GM11168 (cell line): ENCODE results near the gene PRPF31.

Experiments used
- in situ Hi-C: fragments of 300-500 bp; cut with MboI; formaldehyde crosslinking; loops from one replicate; pipeline ENCODE4 v1.12.0; 2022; ENCODE audit warnings: low sequenced_read_pairs; ENCODE audit not compliant: unreplicated experiment

Gene PRPF31

DNA sequence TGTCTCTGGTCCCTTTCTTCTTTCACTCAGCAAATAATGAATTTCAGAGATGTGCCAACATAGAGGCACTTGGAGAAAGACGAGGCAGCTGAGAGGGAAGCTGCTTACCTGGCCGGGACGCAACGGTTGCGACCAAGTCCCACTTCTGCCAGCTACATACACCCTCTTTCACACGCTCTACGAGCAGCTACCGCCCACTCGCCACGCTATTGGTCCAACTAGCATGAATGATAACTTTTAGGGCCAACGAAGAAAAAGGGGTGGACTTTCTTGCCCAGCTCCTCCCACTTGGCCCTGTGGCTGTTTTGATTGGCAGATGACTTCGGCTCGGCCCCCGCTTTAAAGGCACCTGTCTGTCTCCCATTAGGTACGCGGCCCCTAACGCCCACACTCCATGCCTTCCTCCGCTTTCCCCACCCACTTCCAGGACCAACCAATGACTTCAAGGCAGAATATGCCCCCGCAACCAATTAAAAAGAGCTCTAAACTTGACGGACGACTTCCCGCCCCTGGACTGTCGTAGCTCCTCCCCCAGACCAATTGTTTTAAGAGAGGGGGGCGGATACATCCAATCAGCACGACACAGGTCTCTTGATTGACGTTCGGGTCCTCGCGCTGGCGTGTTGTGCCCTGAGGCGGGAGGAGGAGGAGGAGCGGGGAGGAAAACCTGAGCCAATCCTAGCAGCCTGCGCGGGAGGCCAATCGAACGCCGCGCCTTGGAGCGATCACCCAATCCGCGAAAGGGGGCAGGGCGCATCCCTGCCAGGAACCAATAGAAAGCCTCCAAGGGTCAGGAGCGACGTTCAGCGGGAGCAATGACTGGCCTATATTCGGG lies 21.5 kb downstream of the PRPF31 start:
- in situ Hi-C loops = no loop called here

GRCh38 chr19:54137699-54138488 lies 22.3 kb downstream of the PRPF31 start, which contains the start of gene CNOT3:
CNOT3 (plus strand) TSS chr19:54137762; CDS start chr19:54142979, 5,217 bp downstream.
- in situ Hi-C loops = no loop called here

GRCh38 chr19:54138489-54139256 lies 23.1 kb downstream of the PRPF31 start:
- in situ Hi-C loops = no loop called here

DNA sequence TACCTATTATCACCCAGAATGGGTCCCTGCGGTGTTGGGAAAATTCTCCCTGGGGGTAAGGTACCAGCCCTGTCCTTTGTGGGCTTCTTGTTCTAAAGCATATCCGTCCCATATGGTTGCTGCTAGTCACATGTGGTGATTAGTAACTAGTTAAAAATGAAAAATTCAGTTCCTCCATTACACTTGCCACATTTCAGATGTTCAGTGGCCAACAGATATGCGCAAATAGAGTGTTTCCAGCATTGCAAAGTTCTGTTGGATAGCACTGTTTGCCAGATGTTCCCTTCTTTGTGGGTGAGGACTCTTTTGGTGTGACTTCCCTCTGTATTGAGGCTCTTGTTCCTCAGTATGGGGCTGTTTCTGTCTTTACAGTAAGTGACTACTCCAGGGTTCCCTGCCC lies 25.8 kb downstream of the PRPF31 start:
- in situ Hi-C loops = no loop called here

DNA sequence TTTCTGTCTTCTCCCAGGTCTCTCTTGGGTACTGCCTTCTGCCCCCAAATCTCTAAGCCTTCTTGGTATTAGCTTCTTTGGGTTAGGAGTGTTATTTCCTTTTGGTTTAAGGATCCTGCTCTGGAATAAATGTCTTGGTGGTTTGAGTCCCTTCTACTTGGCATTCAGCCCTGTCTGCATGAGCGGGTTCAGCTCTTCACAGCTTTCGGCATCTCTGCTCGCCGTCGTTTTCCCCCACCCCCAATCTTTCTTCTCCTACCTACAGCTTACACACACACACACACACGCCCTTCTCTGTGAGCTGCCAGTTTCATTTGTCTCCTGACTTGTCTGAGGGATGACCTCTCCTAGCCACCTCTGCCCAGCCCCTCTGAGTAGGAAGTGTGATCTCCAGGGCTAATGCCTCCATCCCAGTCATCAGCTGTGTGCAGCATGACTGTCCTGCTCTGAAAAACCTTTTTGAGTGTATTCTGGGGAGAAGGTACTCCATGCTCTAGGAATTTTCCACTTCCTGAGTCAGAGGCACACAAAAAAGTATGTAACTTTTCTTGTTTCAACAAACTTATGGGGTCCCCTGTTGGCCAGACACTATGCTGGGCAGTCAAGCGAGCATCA lies 26.7 kb downstream of the PRPF31 start:
- in situ Hi-C loops = no loop called here

DNA sequence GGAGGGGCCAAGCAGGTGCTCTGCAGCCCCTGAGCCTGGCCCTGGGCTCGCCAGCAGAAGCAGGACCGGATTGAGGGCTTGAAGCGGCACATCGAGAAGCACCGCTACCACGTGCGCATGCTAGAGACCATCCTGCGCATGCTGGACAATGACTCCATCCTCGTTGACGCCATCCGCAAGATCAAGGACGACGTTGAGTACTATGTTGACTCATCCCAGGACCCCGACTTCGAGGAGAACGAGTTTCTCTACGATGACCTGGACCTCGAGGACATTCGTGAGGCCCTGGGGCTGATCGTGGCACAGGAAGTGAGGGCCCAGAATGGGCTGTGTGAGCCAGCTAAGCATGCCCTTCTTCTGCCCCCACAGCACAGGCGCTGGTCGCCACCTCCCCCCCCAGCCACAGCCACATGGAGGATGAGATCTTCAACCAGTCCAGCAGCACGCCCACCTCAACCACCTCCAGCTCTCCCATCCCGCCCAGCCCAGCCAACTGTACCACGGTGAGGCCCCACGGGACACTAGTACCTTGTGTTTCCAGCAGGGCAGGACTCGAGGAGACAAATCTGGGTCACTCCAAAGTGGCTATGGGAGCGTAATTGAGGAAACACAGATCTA lies 30.1 kb downstream of the PRPF31 start:
- in situ Hi-C loops = no loop called here

DNA sequence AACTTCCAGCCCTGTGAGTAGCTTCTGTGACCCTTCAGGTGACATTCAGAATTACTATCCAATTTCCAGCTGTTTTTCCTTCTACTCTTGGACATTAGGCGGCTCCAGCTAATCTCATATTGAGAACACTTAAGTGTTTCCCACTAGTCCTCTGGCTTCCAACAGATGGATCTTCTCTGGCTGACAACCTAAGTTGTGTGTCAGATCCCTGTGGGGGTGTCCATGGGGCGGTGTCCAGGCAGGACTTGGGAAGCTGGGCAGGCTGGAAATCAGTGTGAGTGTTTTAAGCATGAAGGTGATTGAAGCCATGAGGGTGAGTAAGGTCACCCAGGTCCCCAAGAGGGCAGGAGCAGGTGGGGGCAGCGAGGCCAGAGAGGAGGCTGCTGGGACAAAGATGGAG lies 32.1 kb downstream of the PRPF31 start:
- in situ Hi-C loops = no loop called here

DNA sequence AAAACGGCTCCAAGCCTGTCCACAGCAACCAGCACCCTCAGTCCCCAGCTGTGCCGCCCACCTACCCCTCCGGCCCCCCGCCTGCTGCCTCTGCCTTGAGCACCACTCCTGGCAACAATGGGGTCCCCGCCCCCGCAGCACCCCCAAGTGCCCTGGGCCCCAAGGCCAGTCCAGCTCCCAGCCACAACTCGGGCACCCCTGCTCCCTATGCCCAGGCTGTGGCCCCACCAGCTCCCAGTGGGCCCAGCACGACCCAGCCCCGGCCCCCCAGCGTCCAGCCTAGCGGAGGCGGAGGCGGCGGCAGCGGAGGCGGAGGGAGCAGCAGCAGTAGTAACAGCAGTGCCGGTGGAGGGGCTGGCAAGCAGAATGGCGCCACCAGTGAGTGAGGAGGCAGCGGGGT lies 32.6 kb downstream of the PRPF31 start:
- in situ Hi-C loops = no loop called here

GRCh38 chr19:54149021-54149812 lies 33.7 kb downstream of the PRPF31 start:
- in situ Hi-C loops = no loop called here

GRCh38 chr19:54151362-54152035 lies 35.9 kb downstream of the PRPF31 start:
- in situ Hi-C loops = no loop called here

DNA sequence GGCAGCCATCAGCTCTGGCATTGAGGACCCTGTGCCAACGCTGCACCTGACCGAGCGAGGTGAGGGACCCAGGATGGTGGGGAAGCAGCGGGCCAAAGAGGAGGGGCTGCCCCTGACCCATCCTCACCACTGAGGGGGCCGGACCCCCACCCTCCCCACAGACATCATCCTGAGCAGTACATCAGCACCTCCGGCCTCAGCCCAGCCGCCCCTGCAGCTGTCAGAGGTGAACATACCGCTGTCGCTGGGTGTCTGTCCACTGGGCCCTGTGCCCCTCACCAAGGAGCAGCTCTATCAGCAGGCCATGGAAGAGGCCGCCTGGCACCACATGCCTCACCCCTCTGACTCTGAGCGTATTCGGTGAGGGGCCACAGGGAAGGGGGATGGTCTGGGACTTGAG lies 36.7 kb downstream of the PRPF31 start:
- in situ Hi-C loops = no loop called here

- in situ Hi-C loops = no loop called here
Measured at GRCh38 chr19:54152878-54153524, 37.4 kb downstream of the PRPF31 start.

DNA sequence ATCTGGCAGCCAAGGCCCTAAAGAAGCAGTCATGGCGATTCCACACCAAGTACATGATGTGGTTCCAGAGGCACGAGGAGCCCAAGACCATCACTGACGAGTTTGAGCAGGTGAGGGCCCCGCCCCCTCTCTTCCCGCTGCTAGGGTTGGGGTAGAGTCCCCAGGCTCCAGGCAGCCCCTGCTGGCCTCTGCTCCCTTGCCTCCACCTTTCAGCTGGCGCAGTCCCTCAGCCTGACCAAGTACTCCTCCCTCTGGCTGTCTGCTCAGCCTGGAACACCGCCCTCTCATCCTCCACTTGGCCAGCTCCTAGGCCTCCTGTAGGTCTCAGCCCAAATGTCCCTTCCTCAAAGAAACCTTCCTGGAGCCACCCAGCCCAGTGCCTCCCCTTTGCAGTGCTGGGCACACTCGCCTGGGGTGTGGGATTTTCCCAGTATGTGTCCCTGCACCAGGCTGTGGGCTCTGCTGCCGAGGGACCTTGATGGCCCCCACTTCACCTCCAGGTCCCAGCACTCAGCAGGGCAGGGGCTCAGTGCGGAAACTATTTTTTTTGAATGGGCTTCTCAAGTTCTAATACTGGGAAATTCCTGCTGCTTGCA lies 38.3 kb downstream of the PRPF31 start:
- in situ Hi-C loops = no loop called here

DNA sequence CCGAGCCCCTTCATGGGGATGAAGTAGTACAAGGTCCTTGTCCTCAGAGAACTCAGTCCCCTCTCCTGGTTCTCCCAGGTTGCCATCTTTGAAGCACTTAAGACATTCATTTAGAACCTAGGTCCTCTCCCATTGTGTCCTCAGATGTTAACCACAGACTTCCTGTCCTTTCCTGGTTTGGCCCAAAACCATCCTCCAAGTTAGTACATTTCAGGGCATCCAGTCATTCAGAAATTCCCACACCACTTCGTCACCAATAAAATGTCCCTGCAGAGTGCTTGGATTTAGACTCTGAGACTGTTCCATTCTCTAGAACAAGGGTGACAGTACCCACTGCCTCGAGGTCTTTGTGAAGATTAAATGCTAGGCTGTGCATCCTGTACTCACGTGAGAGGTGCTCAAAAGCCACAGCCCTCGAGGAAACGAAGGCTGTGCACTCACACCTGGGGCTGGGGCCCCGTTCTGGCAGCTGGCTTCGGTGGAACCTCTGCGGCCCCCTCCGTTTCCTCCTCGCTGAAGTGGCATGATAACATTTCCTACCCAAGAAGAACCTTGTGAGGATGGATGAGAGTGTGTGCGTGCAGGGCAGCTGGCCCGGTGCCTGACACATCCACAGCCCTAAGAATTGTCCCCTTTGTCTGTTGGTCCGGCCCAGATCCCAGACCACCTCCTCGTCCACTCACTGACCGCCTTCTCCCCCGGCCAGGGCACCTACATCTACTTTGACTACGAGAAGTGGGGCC lies 39.2 kb downstream of the PRPF31 start:
- in situ Hi-C loops = no loop called here

GRCh38 chr19:54155694-54156093 lies 40.1 kb downstream of the PRPF31 start:
- in situ Hi-C loops = no loop called here

DNA sequence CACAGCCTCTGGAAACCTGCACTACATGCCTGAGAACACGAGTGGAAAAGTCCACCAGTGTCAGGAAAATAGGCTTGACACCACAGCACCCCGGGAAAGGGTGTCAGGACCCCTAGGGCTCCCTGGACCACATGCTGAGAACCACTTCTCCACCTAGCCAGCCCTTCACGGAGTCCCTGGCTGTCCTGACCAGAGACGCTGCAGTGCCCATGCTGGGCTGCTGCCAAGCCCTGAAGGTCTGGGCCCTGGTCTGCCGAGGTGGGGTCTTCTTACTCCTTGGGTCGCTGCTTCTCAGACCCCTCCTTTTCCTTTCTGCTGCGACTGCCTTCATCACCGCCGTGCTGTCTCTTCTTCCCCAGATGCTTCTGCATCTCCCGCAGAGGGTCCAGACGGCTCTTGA lies 40.9 kb downstream of the PRPF31 start:
- in situ Hi-C loops = no loop called here

- in situ Hi-C loops = no loop called here
Measured at GRCh38 chr19:54156953-54157352, 41.4 kb downstream of the PRPF31 start.
